HepG2 (cell line): ENCODE measurements around the gene LIPC. TPM values are rescaled to one million over a fixed set of nuclear protein-coding genes. Genes with fewer than 3 reads are reported as not detected.

Experiments used
- ATAC-seq: fragments of 200-7000 bp; cut with Tn5 transposase; 3 replicates; pipeline ENCODE4 v1.9.1; 2020; ENCODE audit warnings: mild to moderate bottlenecking, moderate library complexity
- BruUV-seq: library from RNA; stranded (reverse); fragments of 400-500 nt; replicated peaks from 2 replicates; lab custom pipeline; 2021; lab: Mats Ljungman, UMichigan
- CTCF ChIA-PET: fragments of 300-600 bp; formaldehyde crosslinking; extraction: SDS; loops from one replicate; lab custom pipeline; 2021; ENCODE audit warnings: low total read pairs, inconsistent platforms, low intra/inter-chr PET ratio; lab: Yijun Ruan, JAX
- POLR2A ChIA-PET: fragments of 350-600 bp; sonication (Branson Sonifier 250); formaldehyde crosslinking; loops from one replicate; lab custom pipeline; 2020; ENCODE audit warnings: antibody characterized with exemption, inconsistent platforms; lab: Yijun Ruan, JAX
- DNase-seq: peaks from one replicate; pipeline ENCODE4 v3.0.0-alpha.2; 2015; ENCODE audit warnings: low spot score
- FAIRE-seq: peaks from 3 replicates; lab custom pipeline; 2011; peaks lifted over from hg19 to GRCh38; lab: Jason Lieb, UNC
- H2AFZ ChIP-seq: one replicate; pipeline ENCODE4 v1.6.1; 2011; ENCODE audit warnings: low read length, inconsistent platforms
- H3K27ac ChIP-seq: fragments of 300-600 bp; 3 replicates; pipeline ENCODE4 v1.8.0; 2011; ENCODE audit warnings: mixed run types, mild to moderate bottlenecking, mixed read lengths, low read length, inconsistent platforms; ENCODE audit not compliant: insufficient read depth; ENCODE audit errors: extremely low read length
- H3K27me3 ChIP-seq, 2 experiments: fragments of 200-600 bp in 1 of 2; 2 replicates in 1 of 2; 3 replicates in 1 of 2; pipeline versions ENCODE4 v1.6.0 to v1.8.0; 2011; ENCODE audit warnings: low read length in 2 of 2, mild to moderate bottlenecking in 2 of 2, moderate library complexity in 2 of 2, inconsistent platforms in 1 of 2; ENCODE audit not compliant: insufficient read depth in 2 of 2, control insufficient read depth in 1 of 2
- H3K36me3 ChIP-seq, 2 experiments: fragments of 200-600 bp in 1 of 2; replicated peaks in 1 of 2; 2 replicates in 1 of 2; 3 replicates in 1 of 2; pipeline versions ENCODE4 v1.5.1 to v1.8.0; 2011; ENCODE audit warnings: low read length in 2 of 2, inconsistent platforms in 1 of 2; ENCODE audit not compliant: insufficient read depth in 2 of 2, control insufficient read depth in 1 of 2
- H3K4me1 ChIP-seq: 2 replicates; pipeline ENCODE4 v1.5.1; 2012; ENCODE audit warnings: low read length, inconsistent platforms; ENCODE audit not compliant: insufficient read depth
- H3K4me2 ChIP-seq: 2 replicates; pipeline ENCODE4 v1.6.0; 2011; ENCODE audit warnings: low read depth, low read length, inconsistent platforms
- H3K4me3 ChIP-seq, 3 experiments: fragments of 200-600 bp in 1 of 3; sonication (generic), shearing (Covaris generic) in 1 of 3; replicated peaks in 1 of 3; 2 replicates each; pipeline ENCODE4 v1.5.1; 2011 to 2016; ENCODE audit warnings: low read length in 3 of 3, inconsistent platforms in 2 of 3, low read depth in 2 of 3, mild to moderate bottlenecking in 2 of 3, control low read depth in 1 of 3, mixed read lengths in 1 of 3; ENCODE audit not compliant: insufficient read depth in 1 of 3
- H3K79me2 ChIP-seq: one replicate; pipeline ENCODE4 v1.6.1; 2011; ENCODE audit warnings: low read length, inconsistent platforms; ENCODE audit not compliant: insufficient read depth
- H3K9ac ChIP-seq: 2 replicates; pipeline ENCODE4 v1.6.0; 2011; ENCODE audit warnings: mild to moderate bottlenecking, low read depth, low read length, inconsistent platforms; ENCODE audit not compliant: insufficient read depth
- H3K9me3 ChIP-seq: 2 replicates; pipeline ENCODE4 v1.5.1; 2012; ENCODE audit warnings: mild to moderate bottlenecking, low read length
- H4K20me1 ChIP-seq: 2 replicates; pipeline ENCODE4 v1.6.0; 2011; ENCODE audit warnings: inconsistent platforms, mild to moderate bottlenecking, low read length, moderate library complexity; ENCODE audit not compliant: insufficient read depth
- HOXA7 ChIP-seq: sonication (generic); formaldehyde crosslinking; IDR thresholded peaks from 2 replicates; pipeline ENCODE4 v1.8.1; 2022; ENCODE audit warnings: mild to moderate bottlenecking, missing genetic modification reagents, moderate library complexity
- PHB2 ChIP-seq: fragments of 450-650 bp; IDR thresholded peaks from 2 replicates; pipeline ENCODE4 v1.6.1; 2018; ENCODE audit not compliant: partially characterized antibody
- PRMT3 ChIP-seq: sonication (generic); formaldehyde crosslinking; IDR thresholded peaks from 2 replicates; pipeline ENCODE4 v1.8.1; 2022; ENCODE audit warnings: low read depth, mild to moderate bottlenecking, moderate library complexity, missing genetic modification reagents, borderline replicate concordance
- ZNF614 ChIP-seq: IDR thresholded peaks from 2 replicates; pipeline ENCODE4 v1.6.1; 2018; ENCODE audit warnings: missing biosample characterization, missing genetic modification reagents, inconsistent platforms, borderline replicate concordance
- ZNF839 ChIP-seq: sonication (generic); formaldehyde crosslinking; IDR thresholded peaks from 2 replicates; pipeline ENCODE4 v1.4.0; 2020; ENCODE audit warnings: missing genetic modification reagents, mild to moderate bottlenecking, borderline replicate concordance
- ZSCAN29 ChIP-seq: sonication (generic); formaldehyde crosslinking; conservative IDR thresholded peaks from 2 replicates; pipeline ENCODE4 v1.4.0; 2020; ENCODE audit warnings: mild to moderate bottlenecking, missing genetic modification reagents
- WGBS: methylation state at CpG from one replicate; pipeline ENCODE4 v1.1.6; 2017; ENCODE audit warnings: low lambda C conversion rate; 5-methylcytosine and 5-hydroxymethylcytosine counted together
- in situ Hi-C: cut with HindIII; loops from 2 replicates; pipeline ENCODE4 v1.10.0; 2017; ENCODE audit warnings: low pct_unique_long_range_greater_than_20kb; ENCODE audit not compliant: extremely low pct_ligation_motif_present
- intact Hi-C: fragments of 100-400 bp; cut with micrococcal nuclease; formaldehyde crosslinking; loops from one replicate; pipeline ENCODE4 v1.10.0; 2022; ENCODE audit not compliant: unreplicated experiment
- polyA plus RNA-seq, 8 experiments: library from polyadenylated mRNA; depleted of rRNA in 3 of 8; stranded (reverse) in 7 of 8; unstranded in 1 of 8; fragments of >200 nt; fragmentation: Illumina TruSeq in 4 of 8; extraction: Trizol in 4 of 8; gene quantifications; 2 replicates each; pipeline versions ENCODE4 v1.2.1 to v1.2.3, GENCODE V29; 2011 to 2016; ENCODE audit warnings: low read depth in 4 of 8, missing spikeins in 1 of 8, mixed read lengths in 1 of 8; ENCODE audit not compliant: insufficient read depth in 1 of 8
- total RNA-seq, 5 experiments: library from RNA; depleted of rRNA; stranded (reverse); fragments of >200 nt; fragmentation: Illumina TruSeq; extraction: Trizol; gene quantifications; 2 replicates each; pipeline ENCODE4 v1.2.3, GENCODE V29; 2016; ENCODE audit warnings: low read depth in 1 of 5
- TF ChIP-seq, protein P1 (sequence below): sonication (generic); formaldehyde crosslinking; IDR thresholded peaks from 2 replicates; pipeline ENCODE4 v1.5.0; 2020; ENCODE audit warnings: mild to moderate bottlenecking, missing genetic modification reagents
- TF ChIP-seq, protein P2 (sequence below): sonication (generic); formaldehyde crosslinking; IDR thresholded peaks from 2 replicates; pipeline ENCODE4 v1.8.0; 2022; ENCODE audit warnings: mild to moderate bottlenecking, missing genetic modification reagents
- TF ChIP-seq, protein P3 (sequence below): sonication (generic); formaldehyde crosslinking; IDR thresholded peaks from 2 replicates; pipeline ENCODE4 v1.5.1; 2020; ENCODE audit warnings: missing genetic modification reagents, mild to moderate bottlenecking, borderline replicate concordance
- TF ChIP-seq, protein P4 (sequence below): sonication (generic); formaldehyde crosslinking; IDR thresholded peaks from 2 replicates; pipeline ENCODE4 v1.9.0; 2021; ENCODE audit warnings: mild to moderate bottlenecking, missing genetic modification reagents

Gene LIPC
- total and polyA plus RNA-seq, 2 of the 13 experiments (the other 11 are each of a cell fraction or from before 2014, with no cell fraction given) = 26.0 to 38.0 TPM

DNA sequence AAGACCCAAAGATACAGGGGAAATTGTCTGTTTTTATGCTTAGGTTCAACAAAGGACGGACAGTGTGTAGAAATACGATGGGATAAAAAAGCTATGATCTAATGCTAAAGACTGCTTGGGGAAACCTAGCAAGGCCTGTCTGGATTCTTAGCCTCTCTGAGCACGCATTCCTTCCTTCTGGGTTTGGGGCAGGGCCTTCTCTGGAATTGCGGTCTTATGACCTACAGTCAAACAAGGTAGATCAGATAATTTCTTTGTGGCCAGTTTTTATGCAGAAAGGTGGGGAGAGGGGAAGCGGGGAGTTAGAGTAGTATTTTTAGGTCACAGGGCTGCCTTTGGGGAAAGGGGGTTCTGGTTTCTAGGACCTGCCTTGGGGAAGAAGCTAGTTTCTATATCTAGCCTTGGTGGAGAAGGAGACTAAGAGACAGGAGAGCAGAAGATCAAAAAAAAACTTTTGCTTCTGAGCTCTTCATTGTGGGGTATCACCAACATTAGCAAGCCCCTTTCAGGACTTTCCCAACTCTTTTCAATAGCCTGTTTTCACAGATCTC, 39.1 kb upstream of the LIPC start:
- no peak overlapping the region for H3K4me3 ChIP-seq
- H3K9me3 ChIP-seq = no peaks in the 10 kb centered on the region
- no peak overlapping the region for H3K4me2 ChIP-seq
- peaks cover 1 to 5% of the 10 kb centered on the region in 2 experiments; a peak in 3 of 5 replicates for H3K27me3 ChIP-seq
- no peak for FAIRE-seq
- no peak overlapping the region for H3K9ac ChIP-seq
- intact Hi-C loops = no loop called here
- ATAC-seq = no peak
- no peaks in the 10 kb centered on the region for H4K20me1 ChIP-seq
- TF ChIP-seq, protein P1, sequence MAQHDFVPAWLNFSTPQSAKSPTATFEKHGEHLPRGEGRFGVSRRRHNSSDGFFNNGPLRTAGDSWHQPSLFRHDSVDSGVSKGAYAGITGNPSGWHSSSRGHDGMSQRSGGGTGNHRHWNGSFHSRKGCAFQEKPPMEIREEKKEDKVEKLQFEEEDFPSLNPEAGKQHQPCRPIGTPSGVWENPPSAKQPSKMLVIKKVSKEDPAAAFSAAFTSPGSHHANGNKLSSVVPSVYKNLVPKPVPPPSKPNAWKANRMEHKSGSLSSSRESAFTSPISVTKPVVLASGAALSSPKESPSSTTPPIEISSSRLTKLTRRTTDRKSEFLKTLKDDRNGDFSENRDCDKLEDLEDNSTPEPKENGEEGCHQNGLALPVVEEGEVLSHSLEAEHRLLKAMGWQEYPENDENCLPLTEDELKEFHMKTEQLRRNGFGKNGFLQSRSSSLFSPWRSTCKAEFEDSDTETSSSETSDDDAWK = no peak
- TF ChIP-seq PRMT3 (no peak), ZNF614 (CRISPR knock-in tag) (no peak), HOXA7 (CRISPR knock-in tag) (no peak), ZNF839 (CRISPR knock-in tag) (no peak), PHB2 (no peak), ZSCAN29 (CRISPR knock-in tag) (no peak)
- TF ChIP-seq, protein P2, sequence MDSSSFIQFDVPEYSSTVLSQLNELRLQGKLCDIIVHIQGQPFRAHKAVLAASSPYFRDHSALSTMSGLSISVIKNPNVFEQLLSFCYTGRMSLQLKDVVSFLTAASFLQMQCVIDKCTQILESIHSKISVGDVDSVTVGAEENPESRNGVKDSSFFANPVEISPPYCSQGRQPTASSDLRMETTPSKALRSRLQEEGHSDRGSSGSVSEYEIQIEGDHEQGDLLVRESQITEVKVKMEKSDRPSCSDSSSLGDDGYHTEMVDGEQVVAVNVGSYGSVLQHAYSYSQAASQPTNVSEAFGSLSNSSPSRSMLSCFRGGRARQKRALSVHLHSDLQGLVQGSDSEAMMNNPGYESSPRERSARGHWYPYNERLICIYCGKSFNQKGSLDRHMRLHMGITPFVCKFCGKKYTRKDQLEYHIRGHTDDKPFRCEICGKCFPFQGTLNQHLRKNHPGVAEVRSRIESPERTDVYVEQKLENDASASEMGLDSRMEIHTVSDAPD = no peak
- TF ChIP-seq, protein P3, sequence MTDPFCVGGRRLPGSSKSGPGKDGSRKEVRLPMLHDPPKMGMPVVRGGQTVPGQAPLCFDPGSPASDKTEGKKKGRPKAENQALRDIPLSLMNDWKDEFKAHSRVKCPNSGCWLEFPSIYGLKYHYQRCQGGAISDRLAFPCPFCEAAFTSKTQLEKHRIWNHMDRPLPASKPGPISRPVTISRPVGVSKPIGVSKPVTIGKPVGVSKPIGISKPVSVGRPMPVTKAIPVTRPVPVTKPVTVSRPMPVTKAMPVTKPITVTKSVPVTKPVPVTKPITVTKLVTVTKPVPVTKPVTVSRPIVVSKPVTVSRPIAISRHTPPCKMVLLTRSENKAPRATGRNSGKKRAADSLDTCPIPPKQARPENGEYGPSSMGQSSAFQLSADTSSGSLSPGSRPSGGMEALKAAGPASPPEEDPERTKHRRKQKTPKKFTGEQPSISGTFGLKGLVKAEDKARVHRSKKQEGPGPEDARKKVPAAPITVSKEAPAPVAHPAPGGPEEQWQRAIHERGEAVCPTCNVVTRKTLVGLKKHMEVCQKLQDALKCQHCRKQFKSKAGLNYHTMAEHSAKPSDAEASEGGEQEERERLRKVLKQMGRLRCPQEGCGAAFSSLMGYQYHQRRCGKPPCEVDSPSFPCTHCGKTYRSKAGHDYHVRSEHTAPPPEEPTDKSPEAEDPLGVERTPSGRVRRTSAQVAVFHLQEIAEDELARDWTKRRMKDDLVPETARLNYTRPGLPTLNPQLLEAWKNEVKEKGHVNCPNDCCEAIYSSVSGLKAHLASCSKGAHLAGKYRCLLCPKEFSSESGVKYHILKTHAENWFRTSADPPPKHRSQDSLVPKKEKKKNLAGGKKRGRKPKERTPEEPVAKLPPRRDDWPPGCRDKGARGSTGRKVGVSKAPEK (CRISPR knock-in tag) = no peak
- TF ChIP-seq, protein P4, sequence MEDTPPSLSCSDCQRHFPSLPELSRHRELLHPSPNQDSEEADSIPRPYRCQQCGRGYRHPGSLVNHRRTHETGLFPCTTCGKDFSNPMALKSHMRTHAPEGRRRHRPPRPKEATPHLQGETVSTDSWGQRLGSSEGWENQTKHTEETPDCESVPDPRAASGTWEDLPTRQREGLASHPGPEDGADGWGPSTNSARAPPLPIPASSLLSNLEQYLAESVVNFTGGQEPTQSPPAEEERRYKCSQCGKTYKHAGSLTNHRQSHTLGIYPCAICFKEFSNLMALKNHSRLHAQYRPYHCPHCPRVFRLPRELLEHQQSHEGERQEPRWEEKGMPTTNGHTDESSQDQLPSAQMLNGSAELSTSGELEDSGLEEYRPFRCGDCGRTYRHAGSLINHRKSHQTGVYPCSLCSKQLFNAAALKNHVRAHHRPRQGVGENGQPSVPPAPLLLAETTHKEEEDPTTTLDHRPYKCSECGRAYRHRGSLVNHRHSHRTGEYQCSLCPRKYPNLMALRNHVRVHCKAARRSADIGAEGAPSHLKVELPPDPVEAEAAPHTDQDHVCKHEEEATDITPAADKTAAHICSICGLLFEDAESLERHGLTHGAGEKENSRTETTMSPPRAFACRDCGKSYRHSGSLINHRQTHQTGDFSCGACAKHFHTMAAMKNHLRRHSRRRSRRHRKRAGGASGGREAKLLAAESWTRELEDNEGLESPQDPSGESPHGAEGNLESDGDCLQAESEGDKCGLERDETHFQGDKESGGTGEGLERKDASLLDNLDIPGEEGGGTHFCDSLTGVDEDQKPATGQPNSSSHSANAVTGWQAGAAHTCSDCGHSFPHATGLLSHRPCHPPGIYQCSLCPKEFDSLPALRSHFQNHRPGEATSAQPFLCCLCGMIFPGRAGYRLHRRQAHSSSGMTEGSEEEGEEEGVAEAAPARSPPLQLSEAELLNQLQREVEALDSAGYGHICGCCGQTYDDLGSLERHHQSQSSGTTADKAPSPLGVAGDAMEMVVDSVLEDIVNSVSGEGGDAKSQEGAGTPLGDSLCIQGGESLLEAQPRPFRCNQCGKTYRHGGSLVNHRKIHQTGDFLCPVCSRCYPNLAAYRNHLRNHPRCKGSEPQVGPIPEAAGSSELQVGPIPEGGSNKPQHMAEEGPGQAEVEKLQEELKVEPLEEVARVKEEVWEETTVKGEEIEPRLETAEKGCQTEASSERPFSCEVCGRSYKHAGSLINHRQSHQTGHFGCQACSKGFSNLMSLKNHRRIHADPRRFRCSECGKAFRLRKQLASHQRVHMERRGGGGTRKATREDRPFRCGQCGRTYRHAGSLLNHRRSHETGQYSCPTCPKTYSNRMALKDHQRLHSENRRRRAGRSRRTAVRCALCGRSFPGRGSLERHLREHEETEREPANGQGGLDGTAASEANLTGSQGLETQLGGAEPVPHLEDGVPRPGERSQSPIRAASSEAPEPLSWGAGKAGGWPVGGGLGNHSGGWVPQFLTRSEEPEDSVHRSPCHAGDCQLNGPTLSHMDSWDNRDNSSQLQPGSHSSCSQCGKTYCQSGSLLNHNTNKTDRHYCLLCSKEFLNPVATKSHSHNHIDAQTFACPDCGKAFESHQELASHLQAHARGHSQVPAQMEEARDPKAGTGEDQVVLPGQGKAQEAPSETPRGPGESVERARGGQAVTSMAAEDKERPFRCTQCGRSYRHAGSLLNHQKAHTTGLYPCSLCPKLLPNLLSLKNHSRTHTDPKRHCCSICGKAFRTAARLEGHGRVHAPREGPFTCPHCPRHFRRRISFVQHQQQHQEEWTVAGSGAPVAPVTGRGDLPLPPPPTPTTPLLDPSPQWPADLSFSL (CRISPR knock-in tag) = no peak
- TF ChIP-seq, all 625 proteins: peak for 0
- H3K79me2 ChIP-seq = no peaks in the 10 kb centered on the region
- 34% methylated on average over 5 of the region's 5 CpGs for WGBS
- peaks cover 11% of the 10 kb centered on the region for H3K4me1 ChIP-seq
- CTCF ChIA-PET = no interaction called here
- in situ Hi-C loops = no loop called here
- no TSS peak for BruUV-seq
- DNase-seq = no peak
- H3K27ac ChIP-seq = no peak overlapping the region
- POLR2A ChIA-PET = no interaction called here
- no peaks in the 10 kb centered on the region for H3K36me3 ChIP-seq
- H2AFZ ChIP-seq = no peak overlapping the region
